IgD-negative memory B cell (primary cell): ENCODE results near the gene ATP2B2. TPM values are rescaled to one million over a fixed set of nuclear protein-coding genes. Genes with fewer than 3 reads are reported as not detected.
"Not testable (repeated sequence)": the region's sequence is repeated elsewhere in the genome, so short reads cannot be mapped to it uniquely, and the experiment has no call there.

Experiments used
- H3K27ac Mint-ChIP-seq, 3 donors: one replicate each; pipeline ENCODE4 v1.8.0; 2020 to 2022; ENCODE audit warnings: mild to moderate bottlenecking in 3 of 3, mixed read lengths in 3 of 3, moderate library complexity in 1 of 3
- H3K27me3 Mint-ChIP-seq: one replicate; pipeline ENCODE4 v1.8.0; 2021; ENCODE audit warnings: mixed read lengths
- H3K36me3 Mint-ChIP-seq: one replicate; pipeline ENCODE4 v1.8.0; 2020; ENCODE audit warnings: mild to moderate bottlenecking, mixed read lengths
- H3K4me1 Mint-ChIP-seq, 3 donors: one replicate each; pipeline ENCODE4 v1.8.0; 2020 to 2022; ENCODE audit warnings: mixed read lengths in 3 of 3, mild to moderate bottlenecking in 1 of 3
- H3K4me3 Mint-ChIP-seq, 4 donors: one replicate each; pipeline ENCODE4 v1.8.0; 2020 to 2022; ENCODE audit warnings: mild to moderate bottlenecking in 4 of 4, mixed read lengths in 4 of 4, moderate library complexity in 3 of 4
- H3K9me3 Mint-ChIP-seq, 3 donors: one replicate each; pipeline ENCODE4 v1.8.0; 2020 to 2021; ENCODE audit warnings: mixed read lengths in 3 of 3, mild to moderate bottlenecking in 1 of 3
- polyA plus RNA-seq: library from polyadenylated mRNA; unstranded; fragments of 300-500 nt; fragmentation: Illumina TruSeq; gene quantifications from one replicate; pipeline ENCODE4 v1.2.3, GENCODE V29; 2021

The ATP2B2 gene
- polyA plus RNA-seq, 1 donor from 2014 or later: not detected

DNA sequence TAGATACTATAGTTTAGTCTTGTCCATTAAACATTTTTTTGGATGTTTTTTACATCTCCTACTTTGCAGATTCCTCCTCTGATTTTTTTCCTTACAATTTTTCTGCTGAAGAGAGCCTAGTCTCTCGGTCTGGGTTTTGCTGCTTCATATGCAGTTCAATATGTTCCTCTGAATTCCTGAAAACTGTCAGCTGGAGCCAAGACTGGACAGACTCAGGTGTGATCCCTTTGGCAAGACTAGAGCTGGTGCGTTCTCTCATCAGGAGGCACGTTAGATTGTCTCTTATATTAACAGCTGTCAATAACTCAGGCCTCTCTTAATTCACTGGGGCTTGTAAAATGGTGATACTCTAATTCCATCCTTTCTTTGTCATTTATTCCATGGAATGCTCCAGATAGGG is 199.2 kb downstream of the ATP2B2 start:
- Mint-ChIP-seq H3K36me3 (peaks cover 2% of the 10 kb centered on the region), H3K27me3 (no peaks in the 10 kb centered on the region), H3K4me1 (peaks cover 0 to 8% (median 1%) of the 10 kb centered on the region in 3 donors), H3K27ac (no peak overlapping the region), H3K9me3 (no peaks in the 10 kb centered on the region), H3K4me3 (no peak overlapping the region)

GRCh38 chr3:10305331-10305902 is 200.0 kb downstream of the ATP2B2 start:
- Mint-ChIP-seq H3K4me3 (no peak overlapping the region), H3K36me3 (peaks cover 2% of the 10 kb centered on the region), H3K9me3 (no peaks in the 10 kb centered on the region), H3K27me3 (no peaks in the 10 kb centered on the region), H3K4me1 (peaks cover 0 to 6% (median 1%) of the 10 kb centered on the region in 3 donors), H3K27ac (no peak overlapping the region)

- Mint-ChIP-seq H3K27ac (no peak overlapping the region), H3K27me3 (no peaks in the 10 kb centered on the region), H3K4me3 (no peak overlapping the region), H3K9me3 (no peaks in the 10 kb centered on the region), H3K36me3 (peaks cover 2% of the 10 kb centered on the region), H3K4me1 (peaks cover 0 to 5% (median 2%) of the 10 kb centered on the region in 3 donors)
These were observed 200.5 kb downstream of the ATP2B2 start for GRCh38 chr3:10304905-10305304.

GRCh38 chr3:10303785-10304184 is 201.6 kb downstream of the ATP2B2 start:
- Mint-ChIP-seq H3K27me3 (no peaks in the 10 kb centered on the region), H3K27ac (no peak overlapping the region), H3K4me1 (peaks cover 0 to 12% (median 11%) of the 10 kb centered on the region in 3 donors), H3K4me3 (no peak overlapping the region), H3K36me3 (peaks cover 2% of the 10 kb centered on the region), H3K9me3 (no peaks in the 10 kb centered on the region)

DNA sequence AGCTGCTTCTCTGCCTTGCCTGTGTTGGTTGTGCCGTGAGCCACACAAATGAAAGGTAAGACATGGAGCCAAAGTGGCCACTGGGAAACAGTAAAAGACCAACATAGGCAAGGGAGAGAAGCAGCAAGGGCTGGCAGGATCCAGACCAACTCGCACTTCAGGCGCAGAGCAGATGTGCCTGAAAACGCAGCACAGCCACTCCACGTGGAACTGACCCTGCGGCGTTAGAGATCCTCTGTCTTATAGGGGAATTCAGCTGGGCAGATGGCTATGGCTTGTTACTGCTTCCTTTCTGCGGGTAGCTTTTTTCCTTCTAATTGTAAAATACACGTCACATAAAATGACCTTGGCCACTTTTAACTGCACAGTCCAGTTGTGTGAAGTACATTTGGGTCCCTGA is 202.3 kb downstream of the ATP2B2 start:
- Mint-ChIP-seq H3K27ac (peak overlapping the region in 2 of 3 donors; percentile 31 to 57), H3K4me1 (peaks cover 0 to 12% (median 11%) of the 10 kb centered on the region in 3 donors), H3K4me3 (no peak overlapping the region), H3K27me3 (no peaks in the 10 kb centered on the region), H3K9me3 (no peaks in the 10 kb centered on the region), H3K36me3 (peaks cover 2% of the 10 kb centered on the region)

GRCh38 chr3:10300087-10300486 is 205.3 kb downstream of the ATP2B2 start:
- H3K36me3 Mint-ChIP-seq: peaks cover 2% of the 10 kb centered on the region
- no peak overlapping the region for H3K27ac Mint-ChIP-seq
- no peak overlapping the region for H3K4me3 Mint-ChIP-seq
- H3K9me3 Mint-ChIP-seq: no peaks in the 10 kb centered on the region
- H3K27me3 Mint-ChIP-seq: no peaks in the 10 kb centered on the region
- peaks cover under 1 to 12% (median 10%) of the 10 kb centered on the region in 3 donors for H3K4me1 Mint-ChIP-seq

DNA sequence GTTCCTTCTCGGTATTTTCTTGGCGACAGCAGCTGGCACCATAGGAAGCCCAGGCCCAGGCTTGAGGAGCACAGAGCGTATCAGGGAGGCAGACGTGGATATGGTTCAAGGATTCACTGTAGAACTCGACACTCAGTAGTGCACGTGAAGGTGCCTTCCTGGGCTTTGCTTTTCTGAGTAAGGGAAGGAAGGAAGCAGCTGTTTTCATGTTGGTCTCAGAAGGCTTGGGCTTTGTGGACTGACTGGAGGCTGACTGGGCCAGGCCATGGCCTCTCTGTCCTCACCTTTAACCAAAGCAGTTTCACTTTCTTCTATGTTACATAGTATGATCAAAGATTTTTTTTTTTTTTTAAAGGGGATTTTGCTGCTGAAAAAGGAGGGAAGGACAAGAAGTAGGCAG is 205.7 kb downstream of the ATP2B2 start:
- H3K4me1 Mint-ChIP-seq: peaks cover 4 to 16% (median 12%) of the 10 kb centered on the region in 3 donors
- H3K9me3 Mint-ChIP-seq: no peaks in the 10 kb centered on the region
- H3K36me3 Mint-ChIP-seq: peaks cover 2% of the 10 kb centered on the region
- no peaks in the 10 kb centered on the region for H3K27me3 Mint-ChIP-seq
- peak overlapping the region in 1 of 4 donors; percentile 73 for H3K4me3 Mint-ChIP-seq
- peak overlapping the region in 2 of 3 donors; percentile 23 to 82 for H3K27ac Mint-ChIP-seq

- H3K36me3 Mint-ChIP-seq: peaks cover 2% of the 10 kb centered on the region
- peak overlapping the region; percentile 19 to 82 (median 23) for H3K27ac Mint-ChIP-seq
- H3K4me3 Mint-ChIP-seq: no peak overlapping the region
- H3K27me3 Mint-ChIP-seq: no peaks in the 10 kb centered on the region
- H3K4me1 Mint-ChIP-seq: peaks cover 8 to 17% (median 13%) of the 10 kb centered on the region in 3 donors
- H3K9me3 Mint-ChIP-seq: no peaks in the 10 kb centered on the region
These were observed 206.2 kb downstream of the ATP2B2 start for GRCh38 chr3:10299175-10299574.

DNA sequence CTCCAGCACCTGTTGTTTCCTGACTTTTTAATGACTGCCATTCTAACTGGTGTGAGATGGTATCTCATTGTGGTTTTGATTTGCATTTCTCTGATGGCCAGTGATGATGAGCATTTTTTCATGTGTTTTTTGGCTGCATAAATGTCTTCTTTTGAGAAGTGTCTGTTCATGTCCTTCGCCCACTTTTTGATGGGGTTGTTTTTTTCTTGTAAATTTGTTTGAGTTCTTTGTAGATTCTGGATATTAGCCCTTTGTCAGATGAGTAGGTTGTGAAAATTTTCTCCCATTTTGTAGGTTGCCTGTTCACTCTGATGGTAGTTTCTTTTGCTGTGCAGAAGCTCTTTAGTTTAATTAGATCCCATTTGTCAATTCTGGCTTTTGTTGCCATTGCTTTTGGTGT is 207.3 kb downstream of the ATP2B2 start:
- not testable (repeated sequence) for H3K36me3 Mint-ChIP-seq, H3K9me3 Mint-ChIP-seq, H3K27me3 Mint-ChIP-seq, H3K27ac Mint-ChIP-seq, H3K4me3 Mint-ChIP-seq
- H3K4me1 Mint-ChIP-seq: peaks cover 17 to 25% (median 22%) of the 10 kb centered on the region in 3 donors

GRCh38 chr3:10294030-10294586 is 211.3 kb downstream of the ATP2B2 start:
- peak overlapping the region in 1 of 4 donors; percentile 34 for H3K4me3 Mint-ChIP-seq
- H3K4me1 Mint-ChIP-seq: peaks cover 23 to 31% (median 26%) of the 10 kb centered on the region in 3 donors
- H3K9me3 Mint-ChIP-seq: no peaks in the 10 kb centered on the region
- H3K27me3 Mint-ChIP-seq: no peaks in the 10 kb centered on the region
- peak overlapping the region in 1 of 3 donors; percentile 91 for H3K27ac Mint-ChIP-seq
- peaks cover 3% of the 10 kb centered on the region for H3K36me3 Mint-ChIP-seq

- H3K9me3 Mint-ChIP-seq: no peaks in the 10 kb centered on the region
- H3K27ac Mint-ChIP-seq: peak within 1 kb of the TSS; percentile 72 to 94 (median 91)
- H3K27me3 Mint-ChIP-seq: no peaks in the 10 kb centered on the region
- H3K4me3 Mint-ChIP-seq: peak within 1 kb of the TSS; percentile 42 to 85 (median 77)
- peaks cover 3% of the 10 kb centered on the region for H3K36me3 Mint-ChIP-seq
- peaks cover 23 to 28% (median 26%) of the 10 kb centered on the region in 3 donors for H3K4me1 Mint-ChIP-seq
These were observed 212.6 kb downstream of the ATP2B2 start, which contains the start of gene GHRL for GRCh38 chr3:10292505-10293419. TSS of gene GHRL (minus strand) at chr3:10292947. CDS start at chr3:10290180, 2,767 bp downstream.

DNA sequence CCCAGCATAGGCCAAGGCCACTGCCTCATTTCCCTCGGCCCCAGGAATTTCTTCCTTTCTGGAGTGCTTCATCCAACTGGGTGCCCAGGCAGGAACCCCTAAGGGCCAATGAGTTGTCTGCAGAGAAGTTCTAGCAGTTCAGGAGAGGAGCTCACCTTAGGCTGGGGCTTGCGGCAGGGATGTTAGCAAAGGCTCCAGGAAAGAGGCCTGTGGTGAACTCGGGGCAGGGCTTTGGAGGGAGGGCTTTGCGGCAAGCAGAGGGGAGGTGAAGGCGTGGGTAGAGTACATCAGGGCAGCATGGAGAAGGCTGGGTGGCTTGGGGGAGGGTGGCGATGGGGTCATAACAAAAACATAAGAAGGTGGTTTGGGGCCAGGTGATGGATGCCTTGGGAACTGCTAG is 213.7 kb downstream of the ATP2B2 start:
- H3K27me3 Mint-ChIP-seq: no peaks in the 10 kb centered on the region
- peaks cover 3% of the 10 kb centered on the region for H3K36me3 Mint-ChIP-seq
- peak overlapping the region in 2 of 4 donors; percentile 42 to 61 for H3K4me3 Mint-ChIP-seq
- H3K9me3 Mint-ChIP-seq: no peaks in the 10 kb centered on the region
- peak overlapping the region; percentile 72 to 94 (median 79) for H3K27ac Mint-ChIP-seq
- peaks cover 26 to 27% (median 27%) of the 10 kb centered on the region in 3 donors for H3K4me1 Mint-ChIP-seq

GRCh38 chr3:10290481-10291176 is 214.8 kb downstream of the ATP2B2 start:
- Mint-ChIP-seq H3K9me3 (no peaks in the 10 kb centered on the region), H3K36me3 (peaks cover 5% of the 10 kb centered on the region), H3K27me3 (no peaks in the 10 kb centered on the region), H3K27ac (peak overlapping the region in 2 of 3 donors; percentile 59 to 79), H3K4me3 (no peak overlapping the region), H3K4me1 (peaks cover 26 to 27% (median 27%) of the 10 kb centered on the region in 3 donors)

GRCh38 chr3:10289787-10290355 is 215.5 kb downstream of the ATP2B2 start:
- peak overlapping the region in 1 of 3 donors; percentile 79 for H3K27ac Mint-ChIP-seq
- peaks cover 6% of the 10 kb centered on the region for H3K36me3 Mint-ChIP-seq
- H3K27me3 Mint-ChIP-seq: no peaks in the 10 kb centered on the region
- no peak overlapping the region for H3K4me3 Mint-ChIP-seq
- H3K9me3 Mint-ChIP-seq: no peaks in the 10 kb centered on the region
- H3K4me1 Mint-ChIP-seq: peaks cover 25 to 30% (median 26%) of the 10 kb centered on the region in 3 donors
